Dedifferentiated amniotic fluid mesenchymal stem cell (primary cell): ENCODE measurements around the gene CD164L2.

Experiments used
- DNase-seq: peaks from one replicate; pipeline ENCODE4 v3.0.0-alpha.2; 2016; ENCODE audit errors: extremely low spot score

The CD164L2 gene

DNA sequence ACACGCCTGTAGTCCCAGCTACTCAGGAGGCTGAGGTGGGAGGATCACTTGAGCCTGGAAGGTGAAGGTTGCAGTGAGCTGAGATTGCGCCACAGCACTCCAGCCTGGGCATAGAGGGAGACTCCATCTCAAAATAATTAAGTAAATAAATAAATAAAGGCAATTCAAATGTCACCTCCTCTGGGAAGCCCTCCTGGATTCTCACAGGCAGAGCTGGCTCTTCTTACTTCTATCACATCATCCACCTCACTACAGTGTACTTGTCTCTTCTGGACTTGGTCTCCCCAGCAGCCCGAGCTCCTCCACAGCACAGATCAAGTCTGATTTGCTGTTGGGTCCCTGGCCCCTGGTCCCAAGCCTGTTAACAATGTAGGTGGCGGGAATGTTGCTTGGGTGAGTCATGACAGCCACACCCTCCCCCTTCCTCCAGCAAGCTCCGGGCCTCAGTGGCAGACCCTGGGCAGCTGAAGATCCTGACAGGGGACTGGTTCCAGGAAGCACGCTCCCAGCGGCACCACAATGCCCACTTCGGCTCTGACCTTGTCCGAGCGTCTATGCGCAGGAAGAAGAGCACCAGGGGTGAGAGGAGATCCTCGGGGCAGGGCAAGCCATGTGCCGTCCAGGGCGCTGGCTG lies 36.0 kb downstream of the CD164L2 start:
- no peak for DNase-seq

DNA sequence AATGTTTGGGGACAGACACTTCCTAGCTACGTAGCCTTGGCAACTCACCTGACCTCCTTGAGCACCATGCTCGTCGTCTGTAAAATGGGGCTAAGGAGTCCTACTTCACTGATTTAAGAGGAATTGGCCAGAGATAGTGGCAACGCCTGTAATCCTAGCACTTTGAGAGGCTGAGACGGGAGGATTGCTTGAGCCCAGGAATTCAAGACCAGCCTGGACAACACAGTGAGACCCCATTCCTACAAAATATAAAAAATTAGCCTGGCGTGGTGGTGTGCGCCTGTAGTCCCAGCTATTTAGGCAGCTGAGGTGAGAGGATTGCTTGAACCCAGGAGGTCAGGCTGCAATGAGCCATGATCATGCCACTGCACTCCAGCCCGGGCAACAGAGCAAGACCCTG lies 36.8 kb downstream of the CD164L2 start:
- no peak for DNase-seq

- no peak for DNase-seq
Observed at GRCh38 chr1:27345272-27345671, 37.9 kb downstream of the CD164L2 start.

GRCh38 chr1:27343639-27344025 lies 39.5 kb downstream of the CD164L2 start:
- DNase-seq: no peak

DNA sequence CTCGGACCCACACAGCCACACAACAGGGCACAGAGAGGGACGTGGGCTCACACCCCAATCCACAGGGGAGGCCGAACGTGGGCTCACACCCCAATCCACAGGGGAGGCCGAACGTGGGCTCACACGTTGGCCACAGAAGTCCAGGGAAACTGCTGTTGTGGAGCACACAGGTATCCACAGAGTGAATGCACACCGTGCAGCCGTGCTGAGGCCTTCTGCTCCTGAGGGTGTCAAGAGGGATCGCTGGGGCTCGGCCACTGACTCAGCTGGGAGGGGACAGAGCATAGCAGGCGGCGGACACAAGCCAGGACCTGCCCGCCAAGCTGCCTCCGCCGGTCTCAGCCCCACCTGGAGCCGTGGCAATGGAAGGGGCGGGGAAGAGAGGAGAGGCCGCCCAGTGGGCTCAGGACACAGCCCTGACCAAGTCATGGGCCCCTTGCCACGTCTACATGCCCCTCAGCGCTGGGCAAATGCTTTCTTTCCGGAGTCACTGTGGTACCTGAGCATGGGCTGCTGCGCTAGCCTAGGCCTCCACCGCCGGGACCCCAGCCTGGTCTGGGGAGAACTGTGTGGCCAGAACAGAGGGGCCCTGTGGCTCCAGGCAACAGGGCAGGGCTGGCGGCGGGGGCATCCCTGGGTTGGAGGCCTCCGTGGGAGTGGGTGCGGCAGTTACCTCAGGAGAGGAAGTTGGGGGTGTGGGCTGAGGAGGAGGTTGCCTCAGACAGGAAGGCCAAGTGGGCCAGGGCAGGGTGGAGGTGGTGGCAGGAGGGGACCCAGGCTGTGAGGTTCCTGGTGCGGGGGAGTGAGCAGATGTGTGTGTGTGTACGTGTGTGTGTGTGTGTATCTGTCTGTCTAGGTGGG lies 40.1 kb downstream of the CD164L2 start:
- DNase-seq: no peak

DNA sequence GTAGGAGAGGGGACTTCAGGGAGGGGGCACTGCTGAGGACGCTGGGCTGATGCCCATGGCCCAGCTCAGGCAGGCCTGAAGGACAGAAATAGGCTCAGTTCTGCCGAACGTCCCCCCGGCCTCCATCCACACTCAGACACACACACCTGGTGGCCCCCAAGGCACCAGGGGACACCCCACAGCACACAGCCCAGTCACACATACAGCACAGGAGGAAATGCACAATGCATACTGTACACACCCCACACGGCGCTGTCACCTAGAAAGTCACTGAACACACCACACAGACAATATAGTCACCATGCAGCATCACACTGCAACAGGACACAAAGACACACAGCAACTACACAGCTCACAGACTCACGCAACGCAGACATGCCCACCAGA lies 40.7 kb downstream of the CD164L2 start:
- DNase-seq: no peak

DNA sequence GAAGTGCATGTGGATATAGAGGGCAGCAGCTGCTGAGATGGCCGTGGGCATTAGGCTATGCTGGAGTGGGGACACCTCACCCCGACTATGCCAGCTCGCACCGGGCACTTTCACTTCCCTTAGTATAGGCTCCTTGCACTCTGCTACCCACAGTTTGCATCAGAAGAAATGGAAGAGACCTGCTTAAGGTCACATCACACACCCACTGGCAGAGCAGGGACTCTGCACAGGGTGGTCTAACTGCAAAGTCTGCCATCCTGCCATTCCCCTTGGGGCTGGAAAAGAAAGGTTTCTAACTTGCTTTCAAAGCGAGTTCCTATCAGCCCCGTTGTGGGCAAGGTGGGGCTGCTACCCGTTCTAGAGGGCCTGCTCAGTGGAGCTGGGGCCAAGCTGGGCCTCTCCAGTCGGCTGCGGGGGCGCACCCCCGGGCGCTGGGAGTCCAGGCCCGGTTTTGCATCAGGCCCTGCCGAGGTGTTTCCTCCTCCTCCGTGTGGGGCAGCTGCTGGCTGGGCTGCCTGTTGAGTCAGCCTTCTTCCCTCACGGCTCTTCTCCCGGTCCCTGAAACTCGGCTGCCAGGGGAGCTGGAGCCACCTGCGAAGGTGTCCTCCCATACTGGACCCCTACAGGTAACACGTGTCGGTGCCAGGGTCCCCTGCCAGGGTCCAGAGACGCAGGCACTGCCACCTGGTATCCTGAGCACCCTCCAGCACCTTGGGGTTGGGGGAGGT lies 41.4 kb downstream of the CD164L2 start, which contains the start of gene SYTL1:
Gene SYTL1 (plus strand): TSS at position 498 of the 728 bp plus-strand sequence. CDS start 3,313 bp downstream, outside the sequence.
- no peak for DNase-seq

DNA sequence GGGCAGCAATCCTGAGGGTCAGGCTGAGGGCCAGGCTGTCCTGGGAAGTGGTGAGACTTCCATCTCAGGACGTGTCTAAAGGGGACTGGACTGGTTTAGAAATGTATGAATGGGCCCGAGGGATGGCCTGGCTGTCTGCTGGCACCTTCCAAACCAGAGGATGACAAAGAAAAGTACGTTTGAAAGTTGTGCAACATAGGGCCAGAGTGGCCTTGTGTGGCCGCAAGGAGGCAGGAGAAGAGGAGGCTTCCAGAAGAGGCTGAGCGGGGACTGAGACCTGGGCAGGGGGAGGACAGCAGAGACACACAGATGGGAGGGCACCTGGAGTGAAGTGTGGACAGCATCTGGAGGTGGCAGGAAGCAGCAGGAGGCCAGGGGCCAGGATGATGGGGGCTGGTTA lies 43.9 kb downstream of the CD164L2 start:
- DNase-seq: no peak

DNA sequence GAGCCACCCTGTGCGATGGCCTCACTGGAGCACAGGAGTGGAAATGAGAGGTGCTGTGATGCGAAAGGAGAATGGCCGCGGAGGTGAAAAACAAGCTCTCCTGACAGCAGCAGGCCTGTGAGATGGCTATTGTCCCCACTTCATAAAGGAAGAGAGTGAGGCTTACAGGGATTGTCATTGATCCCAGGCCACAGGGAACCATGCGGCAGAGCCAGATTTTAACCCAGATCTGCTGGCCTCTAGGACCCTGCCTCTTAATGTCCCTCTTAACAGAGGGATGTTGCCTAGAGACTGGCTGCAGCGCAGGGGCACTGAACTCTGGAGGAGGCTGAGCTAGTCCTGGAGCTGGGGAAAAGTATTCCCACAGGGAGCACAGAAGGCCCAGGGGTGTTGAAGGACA lies 44.4 kb downstream of the CD164L2 start:
- DNase-seq: no peak

DNA sequence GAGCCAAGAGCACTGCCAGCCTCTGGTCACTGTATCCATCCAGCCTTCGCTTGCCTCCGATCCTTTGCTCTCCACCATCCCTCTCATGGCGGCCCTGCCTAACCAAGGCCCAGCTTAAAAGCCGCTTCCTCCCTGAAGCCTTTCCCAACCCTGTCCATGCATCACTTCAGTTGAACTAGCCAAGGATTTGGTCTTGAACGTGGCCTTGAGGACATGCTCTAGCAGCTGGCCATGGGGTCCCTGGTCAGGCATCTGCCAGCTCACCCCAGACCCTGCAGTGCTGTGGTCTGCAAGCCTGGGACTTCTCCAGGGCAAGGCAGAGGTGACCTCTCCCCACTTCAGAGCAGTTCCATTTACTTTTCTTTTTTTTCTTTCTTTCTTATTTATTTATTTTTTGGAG lies 46.4 kb downstream of the CD164L2 start:
- no peak for DNase-seq

DNA sequence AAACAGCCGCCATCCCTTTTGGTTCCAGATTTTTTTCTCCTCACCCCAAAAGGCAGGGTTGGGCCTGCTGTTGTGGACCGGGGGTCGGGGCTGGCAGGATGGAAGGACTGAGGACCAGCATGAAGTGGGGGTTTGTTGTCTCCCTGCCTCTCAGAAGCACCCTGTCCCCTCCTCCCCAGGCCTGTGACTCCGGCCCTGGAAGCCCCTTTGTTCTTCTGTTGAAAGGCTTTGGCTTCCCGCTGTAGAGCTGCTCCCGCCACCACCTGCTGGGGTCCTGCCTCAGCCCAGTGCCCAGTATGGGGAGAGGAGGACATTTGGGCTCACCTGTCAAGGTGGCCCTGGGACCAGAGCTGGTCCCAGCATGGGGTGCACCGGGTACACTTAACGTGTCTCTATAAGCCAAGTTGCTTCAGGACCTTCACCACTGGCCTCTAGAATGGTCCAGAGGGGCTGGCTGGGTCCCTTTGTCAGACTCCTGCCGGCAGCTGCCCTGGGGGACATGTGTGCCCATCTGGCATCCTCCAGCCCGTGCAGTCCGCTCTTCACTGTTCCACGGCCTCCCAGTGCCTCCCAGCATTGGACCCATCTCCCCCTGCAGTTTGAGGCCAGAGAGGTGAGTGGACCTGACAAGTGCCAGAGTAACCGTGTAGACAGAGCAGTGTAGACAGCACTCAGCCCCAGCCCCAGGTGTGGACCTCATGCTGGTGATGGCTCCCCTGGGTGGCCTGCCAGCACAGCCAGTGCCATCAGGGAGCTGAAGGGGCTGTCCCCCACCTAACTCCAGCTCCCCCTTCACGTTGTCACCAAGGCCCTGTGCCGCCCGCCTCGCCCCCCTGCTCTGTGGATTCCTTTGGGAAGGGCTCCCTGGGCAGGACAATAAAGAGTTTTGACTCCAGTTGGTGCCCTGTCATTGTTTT lies 47.4 kb downstream of the CD164L2 start:
- no peak for DNase-seq

- no peak for DNase-seq
Observed at GRCh38 chr1:27333717-27334279, 49.3 kb downstream of the CD164L2 start.

GRCh38 chr1:27332536-27333281 lies 50.4 kb downstream of the CD164L2 start:
- no peak for DNase-seq

DNA sequence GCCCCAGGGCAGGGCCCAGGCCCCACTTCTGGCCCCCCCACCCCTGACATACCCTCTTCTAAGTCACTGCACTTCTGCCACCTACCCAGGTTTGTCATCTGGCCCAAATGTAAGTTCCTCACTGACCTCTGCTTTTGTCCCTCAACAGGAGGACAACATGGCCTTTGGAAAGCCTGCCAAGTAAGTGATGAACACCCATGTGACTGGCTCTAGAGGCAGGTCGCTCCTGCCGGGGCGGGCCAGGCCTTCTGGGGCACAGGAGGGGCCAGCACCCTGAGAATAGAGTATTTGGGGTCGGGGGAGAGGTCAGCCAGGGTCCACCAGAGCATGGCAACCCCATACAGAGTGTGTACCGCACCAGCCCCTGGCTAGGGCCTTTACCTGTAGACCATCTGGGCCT lies 51.2 kb downstream of the CD164L2 start:
- DNase-seq: no peak

DNA sequence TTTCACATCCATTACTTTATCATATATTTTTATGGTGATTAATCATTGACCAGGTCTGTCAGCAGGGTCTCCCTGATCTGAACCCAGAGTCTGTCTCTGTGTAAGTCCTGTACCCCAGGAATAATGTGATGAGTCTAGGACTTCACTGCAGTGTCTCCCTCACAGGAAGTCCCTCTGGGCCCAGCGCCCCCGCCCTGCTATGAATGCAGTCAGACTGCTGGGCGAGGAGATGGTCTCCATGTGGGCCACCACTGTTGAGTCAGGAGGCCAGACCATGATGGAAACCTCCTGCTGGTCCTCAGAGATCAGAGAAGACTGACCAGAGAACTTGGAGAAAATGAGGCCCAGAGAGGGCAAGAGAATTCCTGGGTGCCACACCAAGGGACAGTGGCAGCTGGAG lies 51.7 kb downstream of the CD164L2 start:
- no peak for DNase-seq

DNA sequence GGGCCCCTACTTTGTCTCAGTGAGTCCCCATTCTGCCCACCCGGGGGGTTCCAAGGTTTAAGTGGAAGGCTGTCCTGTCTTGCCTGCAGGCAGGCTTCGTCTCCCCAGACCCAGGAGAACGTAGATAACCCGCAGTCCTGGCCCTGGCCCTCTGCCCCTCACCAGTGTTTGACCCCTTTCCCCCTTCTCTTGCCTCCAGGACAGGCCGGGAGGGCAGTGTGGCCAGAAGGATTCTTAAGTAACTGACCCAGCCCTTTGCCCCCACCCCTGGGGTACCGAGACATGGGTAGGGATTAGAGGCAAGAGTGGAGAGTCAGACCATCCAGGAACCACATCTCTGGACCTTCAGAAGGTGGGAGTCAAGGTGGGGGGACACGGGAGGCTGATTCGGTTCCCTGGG lies 52.3 kb downstream of the CD164L2 start:
- no peak for DNase-seq
